GM19193 (cell line): ENCODE measurements around the gene GIGYF2.

Experiments
- POLR2A ChIP-seq: IDR thresholded peaks from 4 replicates; pipeline ENCODE4 v1.6.1; 2011; ENCODE audit not compliant: insufficient read depth, insufficient read length; ENCODE audit errors: extremely low read depth

The GIGYF2 gene

DNA sequence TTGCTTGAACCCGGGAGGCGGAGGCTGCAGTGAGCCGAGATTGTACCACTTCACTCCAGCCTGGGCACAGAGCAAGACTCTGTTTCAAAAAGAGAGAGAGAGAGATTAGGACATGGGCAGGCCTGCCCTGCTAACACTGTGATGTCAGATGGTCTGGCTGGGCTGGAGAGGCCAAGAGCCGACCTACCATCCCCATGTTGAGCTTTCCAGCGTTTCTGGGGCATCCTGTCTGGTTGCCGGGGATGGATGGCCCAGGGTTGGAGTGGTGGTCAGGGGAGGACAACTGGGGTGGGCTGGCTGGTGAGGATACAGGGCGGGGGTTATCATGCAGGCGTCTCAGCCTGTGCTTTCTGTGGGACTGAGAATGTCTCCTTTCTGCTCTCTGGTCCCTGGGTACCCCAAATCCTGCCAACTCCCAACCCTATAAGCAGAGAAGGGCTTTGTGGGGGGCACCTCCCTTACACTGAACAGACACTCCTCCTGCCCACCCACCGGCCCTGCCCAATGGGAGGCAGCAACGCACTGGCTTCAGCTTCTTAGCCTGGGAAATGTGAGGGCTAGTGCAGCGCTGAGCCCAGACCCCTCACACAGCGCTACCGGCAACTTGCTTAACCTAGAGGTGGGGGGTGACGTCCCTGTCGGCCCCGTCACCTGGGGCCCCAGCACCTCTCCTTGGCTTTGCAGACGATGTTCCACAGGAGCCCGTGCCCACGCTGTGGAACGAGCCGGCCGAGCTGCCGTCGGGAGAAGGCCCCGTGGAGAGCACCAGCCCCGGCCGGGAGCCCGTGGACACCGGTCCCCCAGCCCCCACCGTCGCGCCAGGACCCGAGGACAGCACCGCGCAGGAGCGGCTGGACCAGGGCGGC is 178.4 kb downstream of the GIGYF2 start:
- TF ChIP-seq POLR2A: no peak

DNA sequence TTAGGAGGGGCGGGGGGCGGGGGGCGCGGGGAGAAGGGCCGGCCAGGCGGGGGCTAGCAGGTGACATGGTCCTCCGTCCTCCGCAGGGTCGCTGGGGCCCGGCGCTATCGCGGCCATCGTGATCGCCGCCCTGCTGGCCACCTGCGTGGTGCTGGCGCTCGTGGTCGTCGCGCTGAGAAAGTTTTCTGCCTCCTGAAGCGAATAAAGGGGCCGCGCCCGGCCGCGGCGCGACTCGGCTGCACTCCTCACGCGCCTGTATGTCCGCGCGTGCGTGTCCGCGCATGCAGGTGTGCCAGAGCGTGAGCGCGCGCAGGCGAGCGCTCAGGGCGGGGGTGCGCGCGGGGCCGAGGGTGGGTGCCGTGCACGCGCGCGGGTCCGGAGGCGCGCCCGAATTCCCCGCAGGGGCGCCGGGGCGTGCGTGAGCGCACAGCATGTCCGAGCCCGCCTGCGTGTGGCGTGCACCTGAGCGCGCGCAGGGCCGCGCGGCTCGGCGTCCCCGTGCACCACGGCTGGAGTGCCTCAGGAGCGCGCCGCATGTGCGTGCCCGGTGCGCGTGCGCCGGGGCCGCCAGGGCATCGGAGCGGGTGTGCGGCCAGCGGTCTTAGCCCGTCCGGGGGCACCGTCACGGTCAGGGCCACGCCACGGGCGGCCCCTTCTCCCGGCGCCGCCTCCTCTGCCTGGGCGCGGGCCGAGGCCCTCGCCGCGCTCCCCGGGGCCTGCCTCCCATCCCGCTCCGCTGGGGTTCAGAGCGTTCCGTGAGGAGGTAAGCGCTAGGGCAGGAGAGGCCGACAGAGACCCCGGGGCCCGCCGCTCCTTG is 179.2 kb downstream of the GIGYF2 start:
- no peak for TF ChIP-seq POLR2A

DNA sequence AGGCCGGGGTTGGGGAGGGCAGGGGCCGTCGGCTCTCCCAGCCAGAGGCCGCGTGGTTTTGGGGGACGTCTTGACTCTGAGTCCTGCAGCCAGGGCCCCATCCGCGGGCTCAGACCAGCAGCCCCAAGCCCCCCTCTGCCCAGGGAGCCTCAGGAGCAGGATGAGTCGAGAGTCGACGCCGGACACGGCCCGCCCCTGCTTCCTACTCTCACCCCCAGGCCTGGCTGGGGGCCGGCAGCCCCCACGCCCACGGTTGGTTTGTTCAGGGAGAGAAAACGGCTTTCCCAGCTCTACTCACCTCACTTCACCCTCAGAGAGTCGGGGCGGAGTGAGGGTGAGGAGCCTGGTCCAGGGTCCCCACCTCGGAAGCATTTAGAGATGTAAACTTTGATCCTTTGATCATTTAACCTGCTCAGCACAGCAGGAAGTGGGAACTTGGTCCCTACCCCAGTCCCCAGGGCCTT is 179.9 kb downstream of the GIGYF2 start:
- TF ChIP-seq POLR2A: no peak

DNA sequence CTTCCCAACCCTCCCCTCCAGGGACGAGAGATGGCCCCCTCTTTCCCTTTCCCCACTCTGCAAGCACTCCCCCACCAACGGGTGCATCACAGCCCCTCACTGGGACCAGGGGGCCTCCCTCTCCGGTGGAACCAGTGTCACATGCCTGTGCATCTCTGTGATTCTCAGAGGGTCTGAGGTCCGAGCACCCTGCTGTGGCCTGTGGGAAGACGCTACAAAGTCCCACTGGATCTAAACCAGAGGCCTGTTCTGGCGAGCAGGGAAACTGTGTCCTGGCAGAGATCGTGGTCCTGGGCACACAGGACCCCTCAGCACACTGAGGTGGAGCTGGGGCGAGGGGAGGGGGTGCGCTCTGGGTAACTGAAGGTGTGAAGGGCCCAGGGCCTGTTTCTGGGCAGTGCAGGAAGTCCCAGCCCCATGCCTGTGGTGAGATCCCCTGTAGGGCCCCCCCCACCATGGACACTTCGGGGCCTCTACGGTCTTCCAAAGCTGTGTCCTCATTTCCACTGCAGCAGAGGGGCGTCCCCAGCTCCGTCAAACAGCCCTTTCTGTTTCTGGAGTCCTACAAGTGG is 180.9 kb downstream of the GIGYF2 start:
- TF ChIP-seq POLR2A: no peak

DNA sequence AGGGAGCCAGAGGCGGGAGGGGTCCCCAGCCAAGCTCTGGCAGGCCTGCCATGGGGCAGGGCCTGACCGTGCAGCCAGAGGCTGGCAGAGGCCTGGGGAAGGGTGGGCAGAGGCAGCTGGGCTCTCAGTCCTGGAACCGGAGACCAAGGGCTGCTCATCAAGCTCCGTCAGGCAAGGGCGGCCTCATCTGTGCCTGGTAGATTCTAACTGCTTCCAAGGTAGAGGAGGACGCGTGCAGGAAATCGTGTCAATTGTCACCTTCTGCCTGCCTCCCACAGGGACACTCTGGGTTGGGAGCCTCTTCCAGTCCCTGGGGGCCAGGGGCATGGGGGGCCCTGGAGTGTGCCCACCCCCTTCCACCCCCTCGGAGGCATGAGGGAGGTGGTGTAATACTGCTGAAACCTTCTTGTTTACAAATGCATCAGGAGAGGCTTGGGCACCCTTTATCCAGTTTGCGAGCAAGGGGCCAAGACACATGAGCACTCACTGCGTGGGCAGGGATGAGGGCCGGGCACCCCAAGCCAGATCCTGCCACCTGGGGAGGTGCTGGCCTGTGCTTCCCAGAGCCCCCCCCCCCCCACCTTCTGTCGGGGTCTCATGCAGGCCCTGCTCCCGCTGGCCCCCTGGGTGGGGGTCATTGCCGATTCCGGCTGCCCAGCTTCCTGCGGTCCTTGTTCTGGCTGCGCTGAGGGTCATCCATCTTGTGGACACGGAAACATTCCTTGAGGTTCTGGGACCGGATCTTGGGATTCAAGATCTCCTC is 181.9 kb downstream of the GIGYF2 start:
- TF ChIP-seq POLR2A: no peak

DNA sequence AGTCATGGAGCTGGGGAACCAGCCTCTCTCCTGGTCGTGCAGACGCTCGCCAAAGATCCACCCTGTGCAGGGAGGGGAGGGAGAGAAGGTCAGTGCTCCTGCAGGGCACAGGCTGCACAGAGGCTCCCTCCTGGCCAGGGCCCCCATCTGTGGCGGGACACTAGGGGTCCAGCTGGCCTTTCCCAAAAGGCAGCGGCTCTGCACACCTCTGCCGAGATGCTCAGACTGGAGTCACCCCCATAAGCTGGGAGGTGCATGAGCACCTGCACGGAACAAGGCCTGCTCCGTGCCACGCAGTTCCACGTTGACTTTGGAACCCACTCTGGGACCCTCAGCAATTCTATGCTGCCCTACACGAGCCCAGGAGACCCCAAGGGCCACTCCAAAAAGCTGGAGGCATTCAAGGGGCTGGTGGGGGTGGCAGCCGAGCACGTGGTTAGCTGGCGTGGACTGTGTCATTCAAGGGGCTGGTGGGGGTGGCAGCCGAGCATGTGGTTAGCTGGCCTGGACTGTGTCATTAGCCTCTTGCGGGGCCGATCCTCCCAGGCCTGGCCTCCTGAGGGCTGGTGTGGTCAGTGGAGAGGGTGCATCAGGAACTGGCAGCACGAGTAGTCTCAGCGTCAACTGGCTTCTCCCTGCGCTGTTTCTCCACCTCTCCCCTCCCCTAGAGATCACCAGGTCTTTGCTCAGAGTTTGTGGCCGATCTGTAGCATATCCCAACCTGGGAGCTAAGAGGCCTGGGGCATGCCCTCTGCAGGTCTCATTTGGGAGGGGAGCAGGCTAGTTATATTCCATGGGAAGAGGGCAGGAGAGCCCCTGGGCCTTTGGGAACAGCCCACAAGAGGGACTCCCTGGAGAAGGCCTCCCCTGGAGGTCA is 182.7 kb downstream of the GIGYF2 start:
- no peak for TF ChIP-seq POLR2A

DNA sequence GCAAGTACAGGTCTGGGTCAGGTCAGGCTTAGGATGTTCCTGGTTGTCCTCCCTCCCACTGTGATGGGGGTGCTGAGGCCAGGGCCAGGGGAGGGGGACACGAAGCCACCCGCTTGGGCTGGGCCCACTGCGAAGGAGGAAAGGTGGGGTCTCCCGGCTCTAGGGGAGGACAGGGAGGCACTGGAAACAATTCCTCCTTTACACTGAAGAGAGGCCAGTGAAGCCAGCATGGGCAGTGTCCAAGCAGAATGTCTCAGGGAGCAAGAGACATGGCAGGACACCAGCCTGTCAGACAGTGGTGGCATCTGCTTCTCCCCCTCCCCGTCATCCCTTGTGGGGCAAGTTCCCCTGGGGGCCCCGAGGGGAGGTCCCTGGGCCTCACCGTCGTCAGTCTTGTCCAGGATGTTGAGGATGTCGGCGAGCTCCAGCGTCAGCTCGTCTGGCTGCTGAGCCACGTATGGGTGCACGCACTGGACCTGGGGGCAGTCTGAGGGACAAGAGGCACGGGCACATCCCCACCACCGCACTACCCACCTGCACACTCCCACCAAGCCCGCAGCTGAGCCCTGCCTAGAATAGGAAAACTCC is 183.7 kb downstream of the GIGYF2 start:
- no peak for TF ChIP-seq POLR2A

DNA sequence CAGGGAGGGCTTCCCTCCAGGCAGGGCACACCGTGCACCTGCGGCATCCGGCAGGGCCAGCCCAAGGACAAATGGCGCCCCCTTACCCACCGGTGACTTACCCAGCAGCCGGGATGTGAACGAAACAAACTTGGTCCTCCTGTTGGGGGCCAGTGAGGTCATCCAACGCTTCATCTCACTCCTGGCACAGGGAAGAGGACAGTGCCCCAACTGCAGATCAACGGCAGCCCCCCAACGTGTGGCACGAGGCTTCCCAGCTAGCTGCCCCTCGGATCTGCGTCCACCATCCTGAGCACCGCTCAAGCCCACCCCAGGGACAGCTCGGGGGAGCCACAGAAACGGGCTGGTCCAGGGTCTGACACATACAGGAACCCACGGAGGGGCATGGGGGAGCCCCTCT is 185.0 kb downstream of the GIGYF2 start:
- TF ChIP-seq POLR2A: no peak

DNA sequence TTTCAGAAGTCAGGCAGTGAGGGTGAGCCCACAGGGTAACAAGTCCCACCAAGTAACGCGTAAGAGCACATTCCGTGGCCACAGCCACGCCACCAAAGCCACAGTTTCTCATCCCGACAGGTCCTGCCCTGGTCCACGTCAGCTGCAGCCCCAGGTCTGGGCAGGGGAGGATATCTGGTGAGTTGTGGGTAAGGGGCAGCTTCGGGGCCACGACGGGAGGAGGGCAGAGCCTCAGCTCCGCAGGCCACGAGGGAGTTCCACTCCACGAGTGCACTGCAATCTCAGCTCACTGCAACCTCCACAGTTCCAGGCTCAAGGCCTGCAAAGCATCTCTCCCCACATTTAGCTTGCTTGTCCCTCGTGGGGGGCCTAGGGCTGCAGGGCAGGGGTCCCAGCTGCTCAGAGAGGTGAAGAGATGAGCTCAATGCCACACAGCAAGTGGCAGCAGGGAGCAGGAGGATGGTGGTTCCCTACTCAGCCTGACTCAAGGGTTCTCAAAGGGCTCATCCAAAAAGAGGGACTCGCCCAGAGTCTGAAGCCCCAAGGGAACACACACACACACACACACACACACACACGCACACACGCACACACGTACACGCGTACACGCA is 185.5 kb downstream of the GIGYF2 start:
- TF ChIP-seq POLR2A: no peak

DNA sequence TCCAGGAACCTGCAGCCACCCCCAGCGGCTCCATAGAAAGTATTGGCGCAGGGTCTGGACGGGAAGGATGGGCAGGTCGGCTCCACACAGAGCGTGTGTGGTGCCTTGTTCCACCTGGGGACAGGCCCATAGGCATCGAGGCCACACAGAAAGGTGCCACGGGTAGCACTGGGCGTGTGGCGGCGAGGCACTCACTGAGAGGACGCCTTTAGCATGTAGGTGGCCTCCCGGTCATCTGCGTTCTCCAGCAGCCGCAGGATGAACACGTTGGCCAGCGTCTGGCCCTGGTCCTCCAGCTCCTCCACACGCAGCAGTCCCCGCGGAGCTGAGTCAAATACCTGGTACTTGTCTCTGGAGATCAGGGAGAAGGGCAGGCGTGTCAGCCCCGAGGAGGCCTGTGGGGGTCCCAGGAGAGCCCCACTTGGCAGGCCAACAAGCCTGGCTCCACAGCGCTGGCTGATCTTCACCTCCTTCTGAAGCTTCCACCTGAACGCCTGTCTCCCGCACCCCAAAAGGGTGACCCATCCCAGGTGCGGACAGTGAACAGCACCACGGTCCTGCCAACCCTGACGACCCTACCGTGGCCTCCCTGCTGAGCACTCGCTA is 186.1 kb downstream of the GIGYF2 start:
- TF ChIP-seq POLR2A: no peak

DNA sequence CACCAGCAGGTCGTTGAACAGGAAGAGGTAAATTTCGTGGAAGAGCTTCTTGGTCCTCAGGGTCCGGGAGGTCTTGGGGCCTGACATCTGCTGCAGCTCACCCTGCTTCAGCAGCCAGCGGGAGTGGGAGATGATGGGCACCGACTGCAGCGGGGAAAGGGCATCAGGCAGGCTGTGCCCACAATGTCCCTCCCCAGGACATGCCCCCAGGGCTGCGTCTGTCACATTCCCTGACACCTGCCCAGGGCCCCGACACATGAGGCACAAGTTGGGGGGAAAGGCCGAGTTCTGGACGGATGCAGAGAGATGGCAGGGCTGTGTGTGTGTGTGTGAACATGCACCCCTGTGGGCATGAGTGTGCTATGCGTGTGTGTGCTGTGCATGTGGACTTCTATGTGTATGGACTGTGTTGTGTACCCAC is 186.9 kb downstream of the GIGYF2 start:
- no peak for TF ChIP-seq POLR2A

DNA sequence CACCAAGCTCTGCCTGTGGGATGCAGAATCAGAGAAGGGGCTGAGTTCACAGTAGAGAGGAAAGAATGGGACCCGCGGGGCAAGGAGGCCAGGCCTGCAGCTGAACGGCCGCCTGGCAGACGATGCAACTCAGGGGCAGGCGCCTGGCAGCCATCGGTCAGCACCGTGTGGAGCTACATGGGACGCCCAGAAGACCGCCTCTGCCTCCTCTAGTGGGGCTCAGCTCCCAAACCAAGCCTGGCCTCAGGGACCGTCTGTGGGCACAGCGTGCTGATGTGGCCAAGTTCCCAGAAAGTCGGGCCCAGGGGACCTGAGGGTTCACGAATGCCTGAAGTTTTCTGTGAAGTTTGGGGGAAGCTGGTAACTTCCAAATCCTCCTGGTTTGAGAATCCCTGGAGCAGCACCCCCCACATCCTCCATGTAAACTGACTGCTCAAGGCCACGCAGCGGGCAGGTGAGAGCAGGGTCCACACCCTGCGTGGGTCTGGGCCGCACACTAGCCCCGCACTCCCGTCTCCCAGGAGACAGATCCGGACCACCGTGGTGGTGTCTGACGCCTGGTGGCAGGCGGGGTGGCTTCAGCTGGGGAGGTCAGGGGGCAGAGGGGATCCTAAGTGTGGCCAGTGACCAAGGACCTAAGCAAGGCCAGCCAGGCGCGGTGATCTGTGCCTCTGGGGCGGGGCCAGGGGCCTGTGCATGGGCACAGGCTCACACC is 187.6 kb downstream of the GIGYF2 start:
- no peak for TF ChIP-seq POLR2A
